Testis (tissue), 2 donors: ENCODE results near the gene ZNF333.

ENCODE experiments used
- CTCF ChIP-seq, 3 experiments: fragments of 450-650 bp in 2 of 3; fragments of 200-600 bp in 1 of 3; sonication (generic) in 1 of 3; IDR thresholded peaks; one replicate each; pipeline ENCODE4 v1.5.1; 2016 to 2019; ENCODE audit warnings: antibody characterized with exemption in 3 of 3, mild to moderate bottlenecking in 2 of 3, moderate library complexity in 1 of 3
- POLR2A ChIP-seq: fragments of 450-650 bp; IDR thresholded peaks from one replicate; pipeline ENCODE4 v1.6.1; 2017; ENCODE audit warnings: antibody characterized with exemption, mild to moderate bottlenecking, moderate library complexity

- no peak for TF ChIP-seq CTCF (IDR thresholded peaks at IDR 0.05)
- TF ChIP-seq POLR2A, result no peak
Measured at GRCh38 chr19:14673088-14673487, 16.8 kb upstream of the ZNF333 start.
